ENCODE measurements around the gene TOM1L1. TPM values are rescaled to one million over a fixed set of nuclear protein-coding genes. Genes with fewer than 3 reads are reported as not detected.
"Not testable (repeated sequence)": the region's sequence is repeated elsewhere in the genome, so short reads cannot be mapped to it uniquely, and the experiment has no call there.

TOM1L1 gene, protein sequence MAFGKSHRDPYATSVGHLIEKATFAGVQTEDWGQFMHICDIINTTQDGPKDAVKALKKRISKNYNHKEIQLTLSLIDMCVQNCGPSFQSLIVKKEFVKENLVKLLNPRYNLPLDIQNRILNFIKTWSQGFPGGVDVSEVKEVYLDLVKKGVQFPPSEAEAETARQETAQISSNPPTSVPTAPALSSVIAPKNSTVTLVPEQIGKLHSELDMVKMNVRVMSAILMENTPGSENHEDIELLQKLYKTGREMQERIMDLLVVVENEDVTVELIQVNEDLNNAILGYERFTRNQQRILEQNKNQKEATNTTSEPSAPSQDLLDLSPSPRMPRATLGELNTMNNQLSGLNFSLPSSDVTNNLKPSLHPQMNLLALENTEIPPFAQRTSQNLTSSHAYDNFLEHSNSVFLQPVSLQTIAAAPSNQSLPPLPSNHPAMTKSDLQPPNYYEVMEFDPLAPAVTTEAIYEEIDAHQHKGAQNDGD
- polyA plus RNA-seq (ENCODE audit: insufficient read length in 4 of 4): 100 to 1,000 TPM in 1 of 4 donors, 10 to 100 TPM in 3; 83.5 to 110 (median 96.8) TPM

DNA sequence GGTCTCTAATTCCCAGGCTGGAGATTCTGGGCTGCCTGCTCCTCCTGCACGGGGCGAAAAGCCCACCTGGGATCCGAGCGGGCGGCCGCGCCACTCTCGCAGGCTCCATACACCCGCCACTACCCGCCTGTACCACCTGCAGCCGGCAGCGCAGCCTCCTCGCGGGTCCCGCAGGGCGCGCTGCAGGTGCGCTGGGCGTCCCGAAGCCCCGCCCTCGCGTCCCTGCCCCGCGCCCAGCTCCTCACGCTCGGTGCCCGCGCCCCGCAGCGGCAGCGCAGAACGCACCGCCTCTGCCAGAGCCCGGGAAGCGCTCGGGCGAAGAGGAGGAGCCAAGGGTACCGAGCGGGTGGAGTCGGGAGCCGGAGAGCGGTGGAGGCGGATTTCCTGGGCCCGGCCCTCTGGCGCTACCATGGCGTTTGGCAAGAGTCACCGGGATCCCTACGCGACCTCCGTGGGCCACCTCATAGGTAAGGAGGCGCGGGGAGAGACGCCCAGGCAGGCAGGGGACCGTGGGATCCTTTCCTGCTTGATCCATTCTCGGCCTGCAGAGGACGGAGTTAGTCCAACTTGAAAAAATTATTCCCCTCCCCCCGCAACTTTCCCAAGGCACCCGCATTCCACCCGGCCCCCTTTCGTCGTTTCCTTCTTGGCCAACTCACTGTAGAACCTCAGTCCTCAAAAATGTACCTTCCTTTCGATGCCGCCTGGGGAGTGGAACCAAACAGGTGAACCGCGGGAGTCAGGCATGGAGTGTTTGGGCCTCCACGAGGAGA is at the start of gene TOM1L1:
Gene TOM1L1, plus strand, starts transcription at position 396 of the 773 bp plus-strand sequence. Its CDS starts 14 bp downstream, at position 410.
- peak; percentile 34 to 68 (median 52) for DNase-seq (ENCODE audit: low read depth in 4 of 4, low spot score in 2 of 4)

DNA sequence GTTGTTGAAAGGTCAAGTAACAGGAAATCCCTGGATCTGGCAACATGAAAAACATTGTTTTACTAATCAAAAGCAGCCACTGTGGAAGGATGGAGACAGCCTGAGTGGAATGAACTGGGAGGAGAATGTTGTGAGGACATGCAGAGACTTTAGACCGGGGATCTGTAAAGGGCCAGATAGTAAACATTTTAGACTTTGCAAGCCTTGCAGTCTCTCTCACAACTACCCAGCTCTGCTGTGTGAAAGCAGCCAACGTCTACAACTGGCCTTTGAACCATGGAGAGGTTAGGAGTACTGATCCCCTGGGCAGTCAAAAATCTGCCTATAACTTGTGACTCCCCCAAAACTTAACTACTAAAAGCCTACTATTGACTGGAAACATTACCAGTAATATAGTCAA is 41.5 kb upstream of the TOM1L1 start:
- no peak for DNase-seq (ENCODE audit: low read depth in 4 of 4, low spot score in 2 of 4)

DNA sequence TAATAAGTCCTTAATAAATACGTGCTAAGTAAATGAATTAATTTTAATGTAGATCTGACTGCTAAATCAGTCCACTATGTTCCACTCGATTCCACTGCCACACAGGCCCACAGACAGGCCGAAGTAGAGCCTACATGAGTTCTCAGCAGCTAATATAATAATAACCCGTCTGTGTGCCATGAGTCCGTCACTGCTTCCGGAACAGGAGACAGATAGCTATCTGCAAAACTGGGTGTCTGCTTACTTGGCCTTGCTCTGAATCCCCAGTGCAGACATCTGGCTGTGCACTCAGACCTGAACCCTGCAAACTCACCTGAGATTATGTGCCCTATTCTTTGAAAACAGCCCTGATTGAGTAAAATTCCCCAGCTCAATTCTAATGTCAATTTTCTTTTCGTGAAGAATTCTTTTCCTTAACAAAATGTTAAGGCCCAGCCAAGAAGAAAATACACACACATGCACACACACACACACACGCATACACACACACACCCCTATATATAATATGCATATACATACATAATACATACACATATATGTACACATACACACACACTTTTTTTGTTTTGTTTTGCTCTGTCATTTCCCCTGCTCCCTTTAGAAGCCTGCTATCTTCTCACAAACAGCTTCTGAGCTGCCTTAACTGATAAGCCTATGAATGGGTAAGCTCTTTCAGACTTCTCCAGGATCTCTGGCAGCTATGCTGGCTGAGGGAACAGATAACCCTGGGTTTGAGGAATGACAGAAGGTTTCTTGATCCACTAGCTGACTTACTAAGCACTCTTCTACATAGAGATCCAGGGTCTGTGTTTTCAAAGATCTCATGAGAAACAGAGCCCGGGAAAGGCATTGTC is 39.8 kb upstream of the TOM1L1 start:
- DNase-seq (ENCODE audit: low read depth in 4 of 4, low spot score in 2 of 4): no peak

DNA sequence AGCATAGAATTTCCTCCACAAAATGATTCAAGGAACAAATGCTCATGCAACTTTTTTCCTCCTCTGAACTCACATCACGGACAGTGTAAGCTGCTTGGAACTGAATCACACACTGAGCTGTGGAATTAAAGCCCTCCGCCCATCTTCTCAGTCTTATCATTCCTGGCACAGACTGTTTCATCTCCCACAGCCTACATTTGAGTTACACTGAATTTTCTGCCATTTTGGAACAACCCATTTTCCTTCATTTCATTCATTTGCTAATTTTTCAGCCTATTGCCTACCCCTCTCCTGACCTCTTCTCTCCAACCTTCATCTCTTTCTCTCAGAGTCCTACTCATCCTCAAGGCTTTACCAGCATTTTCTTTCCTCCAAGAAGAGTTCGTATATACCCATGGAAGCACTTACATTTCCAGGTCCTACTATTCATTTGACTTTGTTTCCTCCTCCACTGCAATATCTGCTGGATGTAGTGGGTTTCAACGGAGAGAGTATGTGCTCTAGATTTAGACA is 39.1 kb upstream of the TOM1L1 start:
- no peak for DNase-seq (ENCODE audit: low read depth in 4 of 4, low spot score in 2 of 4)

DNA sequence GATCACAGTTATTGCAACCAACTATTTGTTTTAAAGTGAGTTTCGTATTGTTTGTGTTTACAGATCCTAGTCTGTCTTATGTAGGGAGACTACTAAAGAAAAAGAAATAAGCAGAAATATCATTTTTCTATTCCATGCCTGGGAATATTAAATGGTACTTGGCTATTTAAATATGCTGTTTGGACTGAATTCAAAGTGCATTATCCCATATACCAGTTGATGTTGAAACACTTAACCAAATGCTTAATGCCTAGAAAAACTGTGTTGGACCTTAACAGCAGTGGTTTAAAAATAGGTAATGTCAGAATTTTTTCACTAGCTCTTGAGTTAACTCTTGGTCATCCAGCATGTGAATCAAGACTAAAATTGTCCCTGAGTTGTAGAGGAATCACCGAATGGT is 37.5 kb upstream of the TOM1L1 start:
- DNase-seq (ENCODE audit: low read depth in 4 of 4, low spot score in 2 of 4): no peak

DNA sequence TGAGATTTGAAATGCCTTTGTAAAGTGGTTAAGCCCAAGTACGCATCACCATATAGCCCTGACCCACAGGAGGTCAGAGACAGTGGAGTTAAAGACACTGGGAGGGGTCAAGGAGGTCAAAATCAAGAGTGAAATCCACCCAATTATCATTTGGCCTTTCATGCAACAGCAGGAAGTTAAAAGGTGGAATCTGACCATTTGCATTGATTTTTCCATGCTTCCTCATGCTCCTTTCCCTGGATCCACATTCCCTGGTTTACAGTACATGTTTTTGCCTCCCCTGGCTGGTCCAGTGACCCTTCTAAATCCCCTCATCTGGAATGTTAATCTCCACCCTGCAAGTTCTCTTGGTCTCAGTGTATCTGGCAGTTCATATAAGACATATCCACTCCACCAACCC is 36.6 kb upstream of the TOM1L1 start:
- DNase-seq (ENCODE audit: low read depth in 4 of 4, low spot score in 2 of 4): no peak

DNA sequence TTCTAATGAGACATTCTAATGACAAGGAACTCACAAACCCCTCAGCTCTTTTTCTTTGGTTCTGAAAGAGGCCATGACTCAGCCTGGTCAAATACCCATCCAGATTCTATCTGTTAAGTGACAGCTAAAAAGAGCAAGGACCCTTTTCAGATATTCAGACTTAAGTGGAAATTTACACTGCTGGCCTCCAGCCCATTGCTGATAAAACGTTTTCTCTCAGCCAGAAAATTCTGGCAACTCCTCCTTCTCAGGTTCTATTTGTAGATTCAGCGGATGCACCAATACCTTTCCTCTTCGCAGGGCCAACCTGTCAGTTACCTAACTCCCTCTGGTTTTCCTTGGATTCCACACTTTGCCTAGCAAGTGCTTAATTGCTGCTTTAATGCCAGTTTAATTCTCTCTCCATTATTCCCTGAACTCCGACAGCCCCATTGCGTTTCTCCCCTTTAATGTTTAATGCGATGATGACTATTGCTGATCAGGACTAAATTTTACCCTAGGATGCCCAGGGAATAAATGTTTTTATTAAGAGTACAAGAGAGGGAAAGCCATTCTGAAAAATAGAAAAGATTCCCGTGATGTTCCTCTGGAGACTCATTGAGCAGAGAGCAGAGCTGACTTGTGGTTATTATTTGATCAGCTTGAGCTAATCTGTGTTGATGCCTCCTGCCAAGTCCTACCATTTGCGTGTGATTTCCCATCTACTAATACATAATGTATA is 35.9 kb upstream of the TOM1L1 start:
- DNase-seq (ENCODE audit: low read depth in 4 of 4, low spot score in 2 of 4): no peak

DNA sequence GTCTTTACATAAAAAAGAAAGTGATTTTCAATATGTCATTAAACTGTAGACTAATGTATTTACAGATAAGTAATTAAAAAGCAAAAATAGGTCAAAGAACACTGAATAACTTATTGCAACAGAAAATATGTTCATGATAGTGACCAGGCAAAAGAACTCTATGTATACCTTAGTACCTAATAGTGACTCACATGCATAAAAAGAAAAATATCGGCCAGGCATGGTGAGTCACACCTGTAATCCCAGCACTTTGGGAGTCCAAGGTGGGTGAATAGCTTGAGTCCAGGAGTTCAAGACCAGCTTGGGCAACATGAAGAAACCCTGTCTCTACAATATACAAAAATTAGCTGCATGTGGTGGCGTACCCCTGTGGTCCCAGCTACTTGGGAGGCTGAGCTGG is 33.0 kb upstream of the TOM1L1 start:
- DNase-seq (ENCODE audit: low read depth in 4 of 4, low spot score in 2 of 4): no peak

DNA sequence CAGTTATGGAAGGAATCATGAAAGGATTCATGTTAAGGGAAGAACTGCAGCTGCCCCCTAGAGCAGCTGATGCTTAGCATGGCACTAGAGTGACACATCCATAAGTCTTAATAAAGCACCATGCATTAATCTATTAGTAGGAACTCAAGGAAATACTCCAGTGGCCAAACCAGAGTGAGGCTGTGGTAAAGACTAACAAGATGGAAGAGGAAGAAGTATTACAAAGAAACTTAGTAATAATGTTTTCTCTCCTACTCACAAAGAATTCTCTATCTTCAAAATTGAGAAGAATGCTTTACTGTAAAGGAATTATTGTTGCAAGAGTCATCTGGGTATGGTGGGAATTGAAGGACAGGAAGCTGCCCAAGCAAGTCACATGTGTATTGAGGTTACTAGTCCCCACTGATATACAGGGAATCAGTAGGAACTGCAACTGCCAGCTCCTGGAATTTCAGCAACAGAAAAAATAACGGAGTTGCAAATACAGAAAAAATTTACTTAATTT is 29.9 kb upstream of the TOM1L1 start:
- DNase-seq (ENCODE audit: low read depth in 4 of 4, low spot score in 2 of 4): no peak

DNA sequence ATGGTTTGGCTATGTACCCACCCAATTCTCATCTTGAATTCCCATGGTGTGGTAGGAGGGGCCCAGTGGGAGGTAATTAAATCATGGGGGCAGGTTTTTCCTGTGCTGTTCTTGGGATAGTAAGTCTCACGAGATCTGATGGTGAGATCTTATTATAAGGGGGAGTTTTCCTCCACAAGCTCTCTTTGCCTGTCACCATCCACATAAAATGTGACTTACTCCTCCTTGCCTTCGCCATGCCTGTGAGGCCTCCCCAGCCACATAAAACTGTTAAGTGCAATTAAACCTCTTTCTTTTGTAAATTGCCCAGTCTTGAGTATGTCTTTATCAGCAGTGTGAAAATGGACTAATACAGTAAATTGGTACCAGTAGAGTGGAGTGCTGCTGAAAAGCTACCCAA is 24.7 kb upstream of the TOM1L1 start:
- not testable (repeated sequence) for DNase-seq (ENCODE audit: low read depth in 4 of 4, low spot score in 2 of 4)

DNA sequence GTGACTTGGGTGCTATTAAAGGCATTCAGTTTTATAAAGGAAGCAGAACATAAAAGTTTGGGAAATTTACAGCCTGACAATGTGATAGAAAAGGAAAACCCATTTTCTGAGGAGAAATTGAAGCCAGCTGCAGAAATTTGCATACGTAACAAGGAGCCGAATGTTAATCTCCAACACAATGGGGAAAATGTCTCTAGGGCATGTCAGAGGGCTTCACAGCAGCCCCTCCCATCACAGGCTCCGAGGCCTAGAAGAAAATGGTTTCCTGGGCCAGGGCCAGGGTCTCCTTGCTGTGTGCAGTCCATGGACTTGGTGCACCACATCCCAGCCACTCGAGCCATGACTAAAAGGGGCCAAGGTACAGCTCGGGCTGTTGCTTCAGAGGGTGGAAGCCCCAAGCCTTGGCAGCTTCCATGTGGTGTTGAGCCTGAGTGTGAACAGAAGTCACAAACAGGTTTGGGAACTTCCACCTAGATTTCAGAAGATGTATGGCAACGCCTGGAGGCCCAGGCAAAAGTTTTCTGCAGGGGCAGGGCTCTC is 23.9 kb upstream of the TOM1L1 start:
- DNase-seq (ENCODE audit: low read depth in 4 of 4, low spot score in 2 of 4): no peak

DNA sequence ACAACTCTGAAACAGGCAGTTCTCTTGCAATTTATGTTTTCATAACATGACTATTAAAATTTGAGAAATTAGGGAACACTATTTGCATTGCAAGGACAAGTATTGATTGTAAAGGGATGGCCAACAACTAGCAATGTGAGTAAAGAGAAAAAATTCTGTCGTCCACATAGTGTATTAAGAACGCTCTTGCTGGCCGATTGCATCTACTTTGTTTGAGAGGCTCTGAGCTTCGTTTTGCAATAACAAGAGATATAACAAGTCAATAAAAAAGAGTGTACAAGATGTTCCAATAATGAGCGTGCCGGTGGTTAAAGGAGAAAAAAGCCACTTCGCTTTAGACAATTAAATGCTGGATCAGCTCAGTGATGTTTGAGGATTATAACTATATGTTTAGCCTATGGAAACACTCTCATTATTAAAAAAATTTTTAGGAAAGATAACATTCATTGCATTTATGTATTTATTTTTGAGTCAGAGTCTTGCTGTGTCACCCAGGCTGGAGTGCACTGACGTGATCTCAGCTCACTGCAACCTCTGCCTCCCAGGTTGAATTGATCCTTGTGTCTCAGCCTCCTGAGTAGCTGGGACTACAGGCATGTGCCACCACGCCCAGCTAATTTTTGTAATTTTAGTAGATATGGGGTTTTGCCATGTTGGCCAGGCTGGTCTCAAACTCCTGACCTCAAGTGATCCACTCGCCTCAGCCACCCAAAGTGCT is 19.2 kb upstream of the TOM1L1 start:
- DNase-seq (ENCODE audit: low read depth in 4 of 4, low spot score in 2 of 4): no peak

DNA sequence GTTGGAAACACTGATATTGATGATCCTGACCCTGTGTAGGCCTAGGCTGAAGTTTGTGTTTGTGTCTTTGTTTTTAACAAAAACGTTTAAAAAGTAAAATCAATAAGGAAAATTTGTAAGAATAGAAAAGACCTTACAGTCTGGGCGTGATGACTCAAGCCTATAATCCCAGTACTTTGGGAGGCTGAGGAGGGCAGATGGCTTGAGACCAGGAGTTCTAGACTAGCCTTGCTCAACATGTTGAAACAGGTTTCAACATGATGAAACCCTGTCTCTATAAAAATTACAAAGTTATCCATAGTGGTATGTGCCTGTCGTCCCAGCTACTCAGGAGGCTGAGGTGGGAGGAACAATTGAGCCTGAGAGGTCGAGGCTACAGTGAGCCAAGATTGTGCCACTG is 18.3 kb upstream of the TOM1L1 start:
- DNase-seq (ENCODE audit: low read depth in 4 of 4, low spot score in 2 of 4): no peak

DNA sequence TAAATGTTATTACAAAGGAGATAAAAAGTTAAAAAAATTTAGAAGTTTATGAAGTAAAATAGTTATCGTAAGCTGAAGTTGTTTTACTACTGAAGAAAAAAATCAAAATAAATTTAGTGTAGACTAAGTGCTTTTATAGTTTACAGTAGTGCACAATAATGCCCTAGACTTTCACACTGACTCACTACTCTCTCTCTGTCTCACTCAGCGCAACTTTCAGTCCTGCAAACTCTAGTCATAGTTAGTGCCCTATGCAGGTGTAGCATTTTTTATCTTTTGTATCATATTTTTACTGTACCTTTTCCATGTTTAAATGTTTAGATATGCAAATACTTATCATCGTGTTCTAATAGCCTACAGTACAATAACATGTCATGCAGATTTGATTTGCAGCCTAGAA is 17.7 kb upstream of the TOM1L1 start:
- DNase-seq (ENCODE audit: low read depth in 4 of 4, low spot score in 2 of 4): no peak

DNA sequence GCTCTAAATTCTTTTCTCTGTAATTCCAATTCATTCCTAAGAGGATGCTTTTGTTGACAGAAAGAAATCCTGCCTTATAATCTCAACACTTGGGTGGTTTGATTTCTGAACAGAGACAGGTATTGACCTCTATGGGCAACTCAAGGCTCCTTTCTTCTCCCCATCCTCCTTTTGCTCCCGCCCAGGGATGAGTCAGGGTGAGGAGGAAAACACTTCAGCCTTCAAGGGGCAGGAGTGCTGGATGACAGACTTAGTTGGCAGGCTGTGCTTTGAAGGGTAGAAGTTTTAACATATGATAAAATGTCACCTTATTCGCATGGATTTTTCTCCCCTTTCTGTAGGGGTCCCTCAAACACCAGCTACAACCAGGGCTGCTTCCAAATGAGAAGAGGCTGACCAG is 16.7 kb upstream of the TOM1L1 start:
- no peak for DNase-seq (ENCODE audit: low read depth in 4 of 4, low spot score in 2 of 4)

DNA sequence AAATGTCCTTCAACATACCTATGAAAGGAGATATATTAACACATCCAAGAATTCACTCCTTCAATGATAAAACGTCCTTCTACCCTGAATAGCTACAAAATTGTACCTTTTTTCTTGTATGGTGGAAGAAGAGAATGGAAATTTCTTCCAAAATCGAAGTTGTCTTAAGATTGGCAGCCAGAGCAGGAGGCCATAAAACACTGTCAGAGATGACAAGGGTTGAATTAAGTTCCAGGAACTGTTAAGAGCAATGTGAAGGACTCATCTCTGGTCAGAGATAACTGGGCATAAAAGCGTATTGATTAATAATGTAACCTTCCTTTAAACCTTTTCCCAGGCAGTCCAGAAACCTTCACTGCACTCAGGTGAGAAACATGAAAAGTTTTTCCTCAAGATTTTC is 12.9 kb upstream of the TOM1L1 start:
- no peak for DNase-seq (ENCODE audit: low read depth in 4 of 4, low spot score in 2 of 4)

DNA sequence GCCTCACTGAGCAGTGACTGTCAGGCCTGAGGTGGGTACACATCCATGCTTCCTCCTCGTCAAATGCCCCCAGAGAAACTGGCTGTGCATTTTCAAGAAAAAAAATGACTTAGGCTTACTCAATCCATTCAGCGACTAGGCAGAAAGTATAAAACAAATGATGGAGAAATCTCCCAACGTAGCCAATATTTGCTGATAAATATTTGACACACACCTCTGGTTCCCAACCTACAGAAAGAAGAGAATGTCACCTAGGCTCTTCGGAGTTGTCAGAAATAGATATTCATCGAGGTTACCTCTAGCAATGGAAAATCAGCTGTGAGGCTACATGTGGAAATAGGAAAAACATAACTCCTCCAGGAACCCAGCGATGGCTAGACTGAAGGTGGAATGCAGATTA is 12.4 kb upstream of the TOM1L1 start:
- DNase-seq (ENCODE audit: low read depth in 4 of 4, low spot score in 2 of 4): no peak

DNA sequence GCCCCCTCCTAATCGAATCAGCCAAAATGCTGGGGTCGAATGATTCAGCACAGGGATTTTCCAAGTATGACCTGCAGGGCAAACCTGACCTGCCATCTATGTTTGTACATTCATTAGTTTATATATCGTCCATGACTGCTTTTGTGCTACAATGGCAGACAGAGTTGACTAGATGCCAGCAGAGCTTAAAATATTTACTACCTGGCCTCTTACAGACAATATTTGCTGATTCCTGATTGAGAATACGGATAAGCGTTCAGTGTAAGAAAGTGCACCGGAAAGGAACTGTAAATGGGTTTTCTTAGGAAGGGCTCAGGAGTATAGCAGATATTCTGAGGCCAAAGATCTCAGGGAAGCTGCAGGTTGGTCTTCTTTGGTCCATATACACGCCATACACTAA is 11.7 kb upstream of the TOM1L1 start:
- DNase-seq (ENCODE audit: low read depth in 4 of 4, low spot score in 2 of 4): no peak
